HepG2 (cell line): ENCODE results near the gene AGBL1.

Experiments used
- FOSL1 ChIP-seq: sonication (generic); formaldehyde crosslinking; IDR thresholded peaks from 2 replicates; pipeline ENCODE4 v1.9.0; 2021; ENCODE audit warnings: missing genetic modification reagents, borderline replicate concordance
- HNRNPL ChIP-seq: fragments of 200-400 bp; formaldehyde crosslinking; IDR thresholded peaks from 2 replicates; pipeline ENCODE4 v1.6.1; 2017; ENCODE audit warnings: mild to moderate bottlenecking, low read depth, low read length
- JUN ChIP-seq: sonication (generic); formaldehyde crosslinking; IDR thresholded peaks from 2 replicates; pipeline ENCODE4 v1.4.0; 2020; ENCODE audit warnings: mild to moderate bottlenecking, missing genetic modification reagents
- MAFG ChIP-seq: sonication (generic); formaldehyde crosslinking; IDR thresholded peaks from 2 replicates; pipeline ENCODE4 v1.5.1; 2020; ENCODE audit warnings: mild to moderate bottlenecking, missing genetic modification reagents
- NFE2L2 ChIP-seq: fragments of 150-350 bp; IDR thresholded peaks from 2 replicates; pipeline ENCODE4 v1.6.1; 2014; ENCODE audit warnings: low read length
- NFIC ChIP-seq: IDR thresholded peaks from 2 replicates; pipeline ENCODE4 v1.6.1; 2012; ENCODE audit warnings: mild to moderate bottlenecking, low read length, inconsistent platforms
- NPAS2 ChIP-seq: sonication (generic); formaldehyde crosslinking; IDR thresholded peaks from 2 replicates; pipeline ENCODE4 v1.8.0; 2022; ENCODE audit warnings: mild to moderate bottlenecking, missing genetic modification reagents, borderline replicate concordance
- POLR2AphosphoS5 ChIP-seq: IDR thresholded peaks from 2 replicates; pipeline ENCODE4 v1.6.1; 2012; ENCODE audit warnings: low read depth, low read length
- RNF2 ChIP-seq: fragments of 450-650 bp; conservative IDR thresholded peaks from 2 replicates; pipeline ENCODE4 v1.6.1; 2016; ENCODE audit warnings: low read depth
- TOE1 ChIP-seq: sonication (generic); formaldehyde crosslinking; IDR thresholded peaks from 2 replicates; pipeline ENCODE4 v1.4.0; 2020; ENCODE audit warnings: mild to moderate bottlenecking, missing genetic modification reagents
- ZBTB38 ChIP-seq: sonication (generic); formaldehyde crosslinking; IDR thresholded peaks from 2 replicates; pipeline ENCODE4 v1.5.1; 2020; ENCODE audit warnings: mild to moderate bottlenecking, missing genetic modification reagents
- ZNF580 ChIP-seq: IDR thresholded peaks from 2 replicates; pipeline ENCODE4 v1.6.1; 2016; ENCODE audit warnings: low read depth, borderline replicate concordance
- ZNF891 ChIP-seq: sonication (generic); formaldehyde crosslinking; IDR thresholded peaks from 2 replicates; pipeline ENCODE4 v1.5.0; 2020; ENCODE audit warnings: mild to moderate bottlenecking, missing genetic modification reagents
- TF ChIP-seq, protein P1 (sequence below): sonication (generic); formaldehyde crosslinking; IDR thresholded peaks from 2 replicates; pipeline ENCODE4 v1.5.0; 2020; ENCODE audit warnings: mild to moderate bottlenecking, missing genetic modification reagents, moderate library complexity

DNA sequence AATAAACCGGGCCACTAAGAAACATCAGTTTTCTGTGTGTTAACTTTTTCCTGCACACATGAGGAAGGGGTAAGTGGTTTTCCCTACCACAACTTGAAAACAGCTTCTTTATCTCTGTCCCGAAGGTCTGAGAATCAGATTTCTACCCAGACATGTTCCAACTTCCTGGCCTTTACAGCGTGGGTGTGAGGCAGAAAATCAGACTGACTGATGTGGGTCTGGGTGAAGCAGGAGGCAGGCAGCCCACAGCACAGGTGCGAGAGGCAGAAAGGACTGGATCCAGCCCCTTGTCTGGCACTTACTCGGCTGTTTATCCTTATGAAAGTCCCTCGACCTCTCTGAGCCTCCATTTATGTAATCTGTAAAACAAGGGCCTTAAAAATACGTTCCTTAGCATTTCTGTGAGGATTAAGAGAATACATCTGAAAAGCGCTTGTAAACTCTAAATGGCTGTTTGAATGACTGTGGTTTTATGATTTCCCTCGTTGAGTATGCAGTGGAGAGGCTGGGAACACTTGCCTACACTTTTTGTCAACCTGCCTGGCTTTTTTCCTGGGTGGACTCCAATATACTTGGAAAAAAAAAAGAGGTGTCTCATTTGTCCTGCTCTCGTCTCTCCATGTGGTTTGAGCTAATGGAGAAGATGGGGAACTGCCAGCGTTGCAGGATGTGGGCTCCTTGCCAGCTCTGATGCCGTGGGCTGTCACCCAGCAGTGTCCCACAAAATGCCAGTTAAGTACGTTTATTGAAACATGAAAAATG is 3.1 kb downstream of the AGBL1 start:
- TF ChIP-seq ZBTB38 (CRISPR knock-in tag) (no peak), ZNF891 (CRISPR knock-in tag) (no peak), TOE1 (CRISPR knock-in tag) (no peak), ZNF580 (CRISPR knock-in tag) (no peak), RNF2 (no peak), POLR2AphosphoS5 (no peak), FOSL1 (CRISPR knock-in tag) (no peak), NPAS2 (CRISPR knock-in tag) (no peak), NFIC (no peak), MAFG (CRISPR knock-in tag) (no peak), JUN (CRISPR knock-in tag) (no peak), NFE2L2 (no peak), HNRNPL (no peak)
- TF ChIP-seq, protein P1, sequence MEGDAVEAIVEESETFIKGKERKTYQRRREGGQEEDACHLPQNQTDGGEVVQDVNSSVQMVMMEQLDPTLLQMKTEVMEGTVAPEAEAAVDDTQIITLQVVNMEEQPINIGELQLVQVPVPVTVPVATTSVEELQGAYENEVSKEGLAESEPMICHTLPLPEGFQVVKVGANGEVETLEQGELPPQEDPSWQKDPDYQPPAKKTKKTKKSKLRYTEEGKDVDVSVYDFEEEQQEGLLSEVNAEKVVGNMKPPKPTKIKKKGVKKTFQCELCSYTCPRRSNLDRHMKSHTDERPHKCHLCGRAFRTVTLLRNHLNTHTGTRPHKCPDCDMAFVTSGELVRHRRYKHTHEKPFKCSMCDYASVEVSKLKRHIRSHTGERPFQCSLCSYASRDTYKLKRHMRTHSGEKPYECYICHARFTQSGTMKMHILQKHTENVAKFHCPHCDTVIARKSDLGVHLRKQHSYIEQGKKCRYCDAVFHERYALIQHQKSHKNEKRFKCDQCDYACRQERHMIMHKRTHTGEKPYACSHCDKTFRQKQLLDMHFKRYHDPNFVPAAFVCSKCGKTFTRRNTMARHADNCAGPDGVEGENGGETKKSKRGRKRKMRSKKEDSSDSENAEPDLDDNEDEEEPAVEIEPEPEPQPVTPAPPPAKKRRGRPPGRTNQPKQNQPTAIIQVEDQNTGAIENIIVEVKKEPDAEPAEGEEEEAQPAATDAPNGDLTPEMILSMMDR: no peak
